HUDEP-2 (cell line): ENCODE data around the gene SLC49A3.
"Not testable (repeated sequence)": the region's sequence is repeated elsewhere in the genome, so short reads cannot be mapped to it uniquely, and the experiment has no call there.

Experiments used
- DNase-seq, 76 experiments: peaks; one replicate each; lab custom pipeline; 2025; ENCODE audit not compliant: unreplicated experiment in 76 of 76; lab: John Stamatoyannopoulos, UW

SLC49A3 gene

DNA sequence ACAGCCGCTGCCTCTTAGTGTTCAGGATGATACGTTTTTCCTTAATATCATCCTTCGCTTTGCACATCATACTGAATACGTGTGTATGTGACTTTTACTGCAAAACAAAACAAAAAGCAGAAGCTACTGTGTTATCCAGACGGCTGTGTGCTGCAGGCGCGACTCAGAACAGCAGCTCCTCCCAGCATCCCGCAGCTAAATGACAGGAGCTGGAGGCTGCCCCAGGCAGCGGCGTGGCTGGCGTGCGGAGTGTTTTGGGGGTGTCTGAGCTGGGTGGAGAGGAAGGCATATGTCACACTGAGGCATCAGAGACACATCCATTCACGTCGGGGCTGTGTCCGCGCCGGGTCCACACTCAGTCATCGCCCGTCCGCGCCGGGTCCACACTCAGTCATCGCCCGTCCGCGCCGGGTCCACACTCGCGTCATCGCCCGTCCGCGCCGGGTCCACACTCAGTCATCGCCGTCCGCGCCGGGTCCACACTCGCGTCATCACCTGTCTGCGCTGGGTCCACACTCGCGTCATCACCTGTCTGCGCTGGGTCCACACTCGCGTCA, 33.3 kb upstream of the SLC49A3 start:
- no peak for DNase-seq

DNA sequence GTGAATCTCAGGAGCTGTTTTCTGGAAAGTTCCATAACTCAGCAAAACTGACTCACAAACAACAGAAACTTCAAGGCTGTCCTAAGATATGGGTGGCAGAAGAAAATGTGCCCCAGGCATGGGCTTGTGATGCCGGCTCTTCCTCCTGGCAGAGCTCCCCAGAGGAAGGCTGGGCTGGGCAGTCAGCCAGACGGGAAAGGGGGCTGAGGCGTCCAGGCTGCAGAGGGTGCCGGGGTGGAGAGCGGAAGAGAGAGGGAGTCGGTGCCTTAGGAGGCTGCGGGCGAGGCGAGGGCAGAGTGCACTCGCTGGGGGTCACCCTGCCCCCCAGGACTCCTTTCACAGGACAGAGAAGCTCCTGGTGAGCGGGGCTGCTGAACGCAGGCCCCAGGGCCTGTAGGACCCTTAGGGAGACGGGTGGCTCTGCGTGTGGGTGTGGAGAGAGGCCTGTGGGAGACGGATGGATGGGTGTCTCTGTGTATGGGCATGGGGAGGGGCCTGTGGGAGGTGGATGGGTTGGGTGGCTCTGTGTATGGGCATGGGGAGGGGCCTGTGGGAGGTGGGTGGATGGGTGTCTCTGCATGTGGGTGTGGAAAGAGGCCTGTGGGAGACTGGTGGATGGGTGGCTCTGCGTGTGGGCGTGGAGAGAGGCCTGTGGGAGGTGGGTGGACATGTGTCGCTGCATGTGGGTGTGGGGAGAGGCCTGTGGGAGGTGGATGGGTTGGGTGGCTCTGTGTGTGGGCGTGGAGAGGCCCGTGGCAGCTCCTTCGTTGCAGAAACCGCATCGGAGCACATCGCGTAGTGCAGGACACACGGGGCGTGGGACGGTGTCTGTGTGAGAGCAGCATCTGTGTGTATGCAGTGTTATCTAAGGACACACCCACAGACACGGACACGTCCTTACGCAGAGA, 32.6 kb upstream of the SLC49A3 start:
- DNase-seq, result peak in 40 of 76 experiments; percentile 4 to 70 (median 40)

DNA sequence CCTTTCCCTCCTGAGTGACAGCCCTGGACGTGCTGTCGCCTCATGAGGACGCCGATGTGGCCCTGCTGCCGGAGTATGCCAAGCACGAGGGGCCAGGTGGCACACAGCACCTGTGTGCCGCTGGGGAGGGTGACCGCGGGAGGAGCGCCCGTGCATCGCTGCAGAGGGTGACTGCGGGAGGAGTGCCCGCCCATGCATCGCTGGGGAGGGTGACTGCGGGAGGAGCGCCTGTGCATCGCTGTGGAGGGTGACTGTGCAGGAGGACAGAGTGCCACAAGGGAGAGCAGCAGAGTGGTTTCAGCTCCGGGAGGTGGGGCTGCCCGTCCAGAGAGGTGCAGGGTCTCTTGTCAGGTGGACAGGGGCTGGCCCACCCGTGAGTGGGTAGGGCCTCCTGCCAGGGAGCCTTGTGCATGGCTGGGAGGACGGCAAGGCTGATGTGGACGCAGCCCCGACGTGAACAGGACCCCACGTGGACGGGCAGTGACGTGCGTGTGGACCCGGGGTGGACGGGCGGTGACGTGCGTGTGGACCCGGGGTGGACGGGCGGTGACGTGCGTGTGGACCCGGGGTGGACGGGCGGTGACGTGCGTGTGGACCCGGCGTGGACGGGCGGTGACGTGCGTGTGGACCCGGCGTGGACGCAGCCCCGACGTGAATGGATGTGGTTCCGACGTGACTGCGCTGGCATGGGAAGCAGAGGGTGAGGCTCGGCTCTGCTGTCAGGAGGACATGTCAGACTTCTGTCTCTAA, 31.3 kb upstream of the SLC49A3 start:
- DNase-seq, result no peak

DNA sequence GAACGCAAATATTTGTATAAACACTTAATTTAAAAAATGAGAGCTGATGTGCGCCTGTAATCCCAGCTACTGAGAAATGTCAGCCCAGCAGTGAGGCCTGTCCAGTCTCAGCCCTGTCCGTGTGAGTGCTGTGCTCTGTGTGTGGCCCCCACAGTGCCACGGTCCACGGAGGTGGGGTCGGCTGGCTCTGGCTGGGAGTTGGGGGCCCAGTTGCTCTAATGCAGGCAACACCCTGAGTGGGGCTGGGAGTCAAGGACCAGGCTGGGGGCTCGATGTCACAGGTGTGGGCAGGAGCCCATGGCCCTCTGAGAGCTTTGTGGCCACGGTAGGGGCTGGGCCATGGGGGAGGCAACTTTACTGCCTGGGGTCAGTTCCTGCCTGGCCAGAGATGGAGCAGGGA, 29.5 kb upstream of the SLC49A3 start:
- DNase-seq, result no peak

DNA sequence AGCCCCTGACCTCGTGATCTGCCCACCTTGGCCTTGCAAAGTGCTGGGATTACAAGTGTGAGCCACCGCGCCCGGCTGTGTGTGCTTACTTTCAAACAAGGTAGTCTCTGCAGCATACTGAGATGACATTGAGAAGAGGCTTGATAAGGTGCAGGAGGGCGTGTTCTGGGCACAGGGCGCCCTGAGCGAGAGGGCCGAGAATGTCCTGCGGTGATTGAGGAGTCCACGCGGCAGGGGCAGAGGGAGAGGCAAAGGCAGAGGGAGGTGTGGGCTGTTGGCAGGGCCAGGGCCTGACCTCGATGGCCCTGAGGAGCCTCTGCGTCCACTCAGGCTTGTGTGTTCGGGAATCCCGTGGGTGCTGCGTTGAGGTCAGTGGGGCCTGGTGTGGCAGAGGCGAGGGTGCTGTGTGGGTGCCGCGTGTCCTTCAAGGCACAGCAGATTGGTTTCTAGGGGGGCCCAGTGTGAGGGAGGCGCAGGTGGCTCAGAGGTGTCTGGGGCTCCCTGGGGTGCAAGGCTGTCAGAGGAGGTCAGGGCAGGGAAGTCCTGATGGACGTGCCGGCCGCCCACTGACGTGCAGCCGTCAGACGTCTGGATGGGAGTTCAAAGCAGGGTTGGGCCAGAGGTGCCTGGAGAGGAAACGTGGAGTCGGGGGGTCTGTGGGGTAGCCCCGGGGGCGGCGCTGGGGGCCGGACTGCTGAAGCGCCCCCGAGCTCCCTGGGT, 28.8 kb upstream of the SLC49A3 start:
- no peak for DNase-seq

DNA sequence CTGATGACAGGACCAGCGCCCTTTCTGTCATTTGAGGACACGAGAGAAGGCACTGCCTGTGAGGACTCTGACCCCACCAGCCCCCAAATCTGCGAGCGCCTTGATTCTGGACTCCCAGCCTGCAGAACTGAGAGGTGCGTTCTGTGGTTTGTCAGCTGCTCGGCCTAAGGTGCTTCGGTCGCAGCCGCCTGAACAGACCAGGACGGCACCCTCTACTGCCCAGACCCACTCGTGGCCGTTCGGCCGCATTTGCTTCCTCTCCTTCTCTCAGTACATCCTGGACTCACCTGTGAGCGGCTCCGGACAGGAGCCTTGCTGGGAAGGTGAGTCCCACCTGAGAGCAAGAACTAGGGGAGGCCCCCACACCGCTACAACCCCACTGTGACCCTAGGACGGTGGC, 25.1 kb upstream of the SLC49A3 start:
- DNase-seq, result no peak

DNA sequence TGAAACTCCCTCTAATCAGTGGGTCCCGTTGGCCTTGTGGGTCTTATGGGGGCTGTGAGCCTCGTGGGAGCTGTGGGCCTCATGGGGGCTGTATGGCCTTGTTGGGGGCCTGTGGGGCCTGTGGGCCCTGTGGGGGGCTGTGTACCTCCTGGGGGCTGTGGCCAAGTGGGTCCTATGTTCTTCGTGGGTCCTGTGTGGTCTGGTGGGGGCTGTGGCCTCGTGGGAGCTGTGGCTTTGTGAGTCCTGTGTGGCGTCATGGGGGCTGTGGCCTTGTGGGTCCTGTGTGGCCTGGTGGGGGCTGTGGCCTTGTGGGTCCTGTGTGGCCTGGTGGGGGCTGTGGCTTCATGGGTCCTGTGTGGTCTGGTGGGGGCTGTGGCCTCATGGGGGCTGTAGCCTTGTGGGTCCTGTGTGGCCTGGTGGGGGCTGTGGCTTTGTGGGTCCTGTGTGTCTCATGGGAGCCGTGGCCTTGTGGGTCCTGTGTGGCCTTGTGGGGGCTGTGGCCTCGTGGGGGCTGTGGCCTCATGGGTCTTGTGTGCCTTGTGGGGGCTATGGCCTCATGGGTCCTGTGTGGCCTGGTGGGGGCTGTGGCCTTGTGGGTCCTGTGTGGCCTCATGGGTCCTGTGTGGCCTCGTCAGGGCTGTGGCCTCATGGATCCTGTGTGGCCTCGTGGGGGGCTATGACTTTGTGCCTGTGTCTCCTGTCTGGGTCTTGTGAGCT, 24.1 kb upstream of the SLC49A3 start:
- no peak for DNase-seq

DNA sequence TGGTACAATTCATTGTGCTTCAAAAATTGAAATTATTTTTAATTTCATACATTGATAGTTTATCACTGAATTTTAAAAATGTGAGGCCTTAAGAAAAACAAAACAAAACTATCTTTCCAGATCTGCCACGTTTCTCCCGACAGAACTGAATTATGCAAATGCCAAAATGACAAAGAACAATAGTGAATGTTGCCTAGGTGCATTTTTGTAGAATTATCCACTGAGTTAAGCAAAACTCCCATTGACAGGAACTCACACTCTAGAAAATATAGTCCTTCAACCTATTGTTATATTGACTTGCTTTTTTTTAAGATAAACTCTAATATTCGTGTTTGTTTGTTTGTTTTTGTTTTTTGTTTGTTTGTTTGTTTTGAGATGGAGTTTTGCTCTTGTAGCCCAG, 23.1 kb upstream of the SLC49A3 start:
- DNase-seq, result no peak

DNA sequence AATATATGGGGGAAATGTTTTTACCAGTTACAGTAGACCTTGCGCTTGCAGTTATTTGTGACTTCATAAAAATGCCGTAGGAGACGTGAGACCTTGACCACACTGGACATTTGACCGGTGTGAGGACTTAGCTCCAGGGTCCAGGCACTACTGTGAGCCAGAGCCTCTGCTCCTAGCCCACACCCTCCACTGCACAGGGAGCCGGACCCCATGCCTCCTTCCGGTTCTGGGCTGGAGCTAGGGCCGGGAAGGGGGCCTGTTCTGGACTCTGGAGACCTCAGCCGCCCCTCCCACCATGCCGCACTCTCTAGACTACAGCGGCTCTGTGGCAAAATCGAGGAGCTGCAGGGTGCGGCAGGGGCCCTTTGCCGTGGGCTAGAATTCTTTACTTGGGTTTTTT, 22.0 kb upstream of the SLC49A3 start:
- DNase-seq, result no peak

DNA sequence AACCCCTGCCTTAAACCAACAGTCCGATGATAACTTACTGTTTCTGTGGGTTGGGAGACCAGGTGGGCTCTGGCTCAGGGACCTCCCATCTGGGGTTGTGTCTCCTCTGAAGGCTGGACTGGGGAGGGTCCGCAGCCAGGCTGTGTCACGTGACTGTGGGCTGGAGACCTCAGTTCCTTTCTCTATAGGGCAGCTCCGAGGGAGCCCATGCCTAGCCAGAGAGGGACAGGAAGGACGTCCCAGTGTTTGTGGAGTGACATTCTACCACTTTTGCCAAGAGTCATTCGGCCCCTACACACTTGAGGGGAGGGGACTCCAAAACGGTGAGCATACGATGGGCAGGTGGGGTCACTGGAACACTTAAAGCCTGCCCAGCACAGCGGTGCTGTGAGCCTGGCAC, 21.2 kb upstream of the SLC49A3 start:
- no peak for DNase-seq

DNA sequence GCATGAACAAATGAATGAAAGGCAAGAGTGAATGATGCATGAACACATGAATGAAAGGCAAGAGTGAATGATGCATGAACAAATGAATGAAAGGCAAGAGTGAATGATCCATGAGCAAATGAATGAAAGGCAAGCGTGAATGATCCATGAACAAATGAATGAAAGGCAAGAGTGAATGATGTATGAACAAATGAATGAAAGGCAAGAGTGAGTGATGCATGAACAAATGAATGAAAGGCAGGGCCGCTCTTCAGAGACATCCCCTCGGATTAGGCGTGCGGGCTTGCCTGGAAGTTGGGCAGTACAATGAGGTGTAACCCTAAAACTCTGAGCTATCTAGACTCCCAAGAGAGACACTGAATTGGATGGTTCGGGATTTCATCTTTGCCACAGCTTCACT, 20.4 kb upstream of the SLC49A3 start:
- DNase-seq, result no peak

DNA sequence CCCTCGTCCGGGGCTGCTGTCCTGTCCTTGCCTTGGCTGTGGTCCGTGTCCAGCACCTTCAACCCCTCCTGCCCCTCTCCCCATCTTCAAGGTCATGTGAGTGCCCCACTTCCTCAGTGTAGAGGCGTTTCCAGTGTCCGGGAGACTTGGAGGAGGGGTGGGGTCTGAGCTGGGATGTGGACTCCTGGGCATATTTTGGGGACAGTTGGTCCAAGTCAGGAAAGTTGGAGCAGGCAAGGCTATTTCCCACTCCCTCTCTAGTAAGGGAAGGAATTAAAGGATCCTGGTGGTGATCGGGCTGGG, 19.6 kb upstream of the SLC49A3 start:
- DNase-seq, result no peak

DNA sequence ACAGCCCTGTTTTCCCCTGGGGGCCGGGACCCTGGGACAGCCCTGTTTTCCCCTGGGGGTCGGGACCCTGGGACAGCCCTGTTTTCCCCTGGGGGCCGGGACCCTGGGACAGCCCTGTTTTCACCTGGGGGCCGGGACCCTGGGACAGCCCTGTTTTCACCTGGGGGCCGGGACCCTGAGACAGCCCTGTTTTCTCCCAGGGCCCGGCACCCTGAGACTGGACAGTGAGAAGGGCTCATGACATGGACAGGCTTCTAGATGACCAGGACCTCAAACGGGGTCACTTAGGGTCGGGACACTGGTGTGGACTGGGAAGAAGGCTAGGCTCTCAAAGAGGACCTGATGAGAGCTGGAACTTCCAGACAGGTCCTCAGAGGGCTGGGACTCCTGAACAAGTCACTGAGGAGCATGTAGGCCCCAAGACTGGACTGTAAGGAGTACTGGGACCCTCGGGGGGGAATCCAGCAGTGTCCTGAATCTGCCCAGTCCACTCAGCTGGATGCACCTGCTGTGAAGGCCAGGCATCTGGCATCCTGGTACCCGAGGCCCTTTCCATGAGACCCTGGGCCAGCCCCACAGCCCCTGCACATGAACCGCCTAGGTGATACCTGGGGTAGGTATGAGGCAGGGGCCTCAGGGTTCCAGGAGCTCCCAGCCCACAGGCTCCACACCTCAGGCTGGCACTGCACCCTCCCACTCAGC, 19.1 kb upstream of the SLC49A3 start:
- DNase-seq, result no peak

DNA sequence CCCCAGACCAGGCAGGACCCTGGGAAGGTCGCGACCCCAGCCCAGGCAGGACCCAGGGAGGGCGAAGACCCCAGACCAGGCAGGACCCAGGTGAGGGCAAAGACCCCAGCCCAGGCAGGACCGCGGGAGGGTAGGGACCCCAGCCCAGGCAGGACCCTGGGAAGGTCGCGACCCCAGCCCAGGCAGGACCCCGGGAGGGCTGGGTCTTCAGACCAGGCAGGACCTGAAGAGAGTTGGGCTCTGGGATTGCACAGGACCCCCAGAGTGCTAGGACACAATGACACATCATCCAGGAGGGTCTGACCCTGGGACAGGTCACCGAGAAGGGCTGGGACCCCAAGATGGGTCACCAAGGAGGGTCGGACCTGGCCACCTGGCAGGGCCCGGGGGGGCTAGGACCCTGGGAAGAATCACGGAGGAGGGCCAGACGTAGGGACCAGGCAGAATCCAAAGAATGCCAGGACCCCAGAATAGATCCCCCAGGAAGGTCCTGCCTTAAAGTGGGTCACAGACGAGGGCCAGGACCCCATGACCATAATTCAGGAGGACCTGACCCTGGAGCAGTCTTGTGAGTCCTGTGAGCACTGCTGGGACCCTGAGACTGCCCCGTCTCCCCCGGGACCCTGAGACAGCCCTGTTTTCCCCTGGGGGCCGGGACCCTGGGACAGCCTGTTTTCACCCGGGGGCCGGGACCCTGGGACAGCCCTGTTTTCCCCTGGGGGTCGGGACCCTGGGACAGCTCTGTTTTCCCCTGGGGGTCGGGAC, 18.1 kb upstream of the SLC49A3 start:
- no peak for DNase-seq

DNA sequence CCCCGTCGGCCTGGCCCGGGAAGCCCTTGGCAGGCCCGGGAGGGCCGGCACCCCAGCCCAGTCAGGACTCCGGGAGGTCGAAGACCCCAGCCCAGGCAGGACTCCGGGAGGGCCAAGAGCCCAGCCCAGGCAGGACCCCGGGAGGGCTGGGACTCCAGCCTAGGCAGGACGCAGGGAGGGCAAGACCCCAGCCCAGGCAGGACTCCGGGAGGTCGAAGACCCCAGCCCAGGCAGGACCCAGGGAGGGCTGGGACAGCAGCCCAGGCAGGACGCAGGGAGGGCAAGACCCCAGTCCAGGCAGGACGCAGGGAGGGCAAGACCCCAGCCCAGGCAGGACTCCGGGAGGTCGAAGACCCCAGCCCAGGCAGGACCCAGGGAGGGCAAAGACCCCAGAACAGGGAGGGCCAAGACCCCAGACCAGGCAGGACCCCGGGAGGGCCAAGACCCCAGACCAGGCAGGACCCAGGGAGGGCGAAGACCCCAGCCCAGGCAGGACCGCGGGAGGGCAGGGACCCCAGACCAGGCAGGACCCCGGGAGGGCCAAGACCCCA, 17.2 kb upstream of the SLC49A3 start:
- not testable (repeated sequence) for DNase-seq

DNA sequence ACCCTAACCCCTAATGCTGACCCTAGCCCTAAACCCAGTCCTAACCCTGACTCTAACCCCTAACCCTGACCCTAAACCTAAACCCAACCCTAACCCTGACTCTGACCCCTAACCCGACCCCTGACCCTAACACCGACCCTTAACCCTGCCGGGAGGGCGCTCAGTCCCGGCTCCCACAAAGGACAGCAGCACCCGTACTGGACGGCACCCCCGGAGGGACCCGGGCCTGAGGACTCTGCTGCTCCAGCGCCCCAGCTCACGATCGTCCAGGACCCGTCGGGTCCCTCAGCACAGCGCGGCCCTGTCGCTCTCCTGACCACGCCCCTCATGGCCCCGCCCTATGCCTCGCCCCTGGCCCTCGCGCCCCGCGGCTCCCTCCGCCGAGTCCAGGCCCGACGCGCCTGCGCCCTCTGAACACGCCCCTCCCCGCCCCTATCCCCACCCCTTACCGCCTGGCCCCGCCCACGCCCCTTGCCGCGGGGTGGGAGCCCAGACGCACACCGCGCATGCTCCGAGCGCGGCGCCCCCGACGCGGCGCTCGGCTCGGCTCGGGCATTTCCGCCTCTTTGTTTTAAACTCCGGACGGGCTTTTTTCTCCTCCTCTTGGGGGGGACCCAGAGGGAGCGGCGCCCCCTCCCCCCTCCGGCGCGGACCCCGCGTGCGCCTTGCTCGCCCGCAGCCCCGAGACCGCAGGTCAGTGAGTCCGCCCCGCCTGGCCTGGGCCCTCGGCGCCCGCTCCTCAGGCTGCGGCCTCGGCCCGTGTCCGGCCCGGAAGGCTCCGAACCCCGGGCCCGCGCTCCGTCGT, 16.5 kb upstream of the SLC49A3 start, which contains the start of gene PCGF3:
TSS of gene PCGF3 (plus strand) at position 555 of the 805 bp plus-strand sequence. CDS start 27,849 bp downstream, outside the sequence.
- peak in 74 of 76 experiments; percentile 32 to 98 (median 94) for DNase-seq

DNA sequence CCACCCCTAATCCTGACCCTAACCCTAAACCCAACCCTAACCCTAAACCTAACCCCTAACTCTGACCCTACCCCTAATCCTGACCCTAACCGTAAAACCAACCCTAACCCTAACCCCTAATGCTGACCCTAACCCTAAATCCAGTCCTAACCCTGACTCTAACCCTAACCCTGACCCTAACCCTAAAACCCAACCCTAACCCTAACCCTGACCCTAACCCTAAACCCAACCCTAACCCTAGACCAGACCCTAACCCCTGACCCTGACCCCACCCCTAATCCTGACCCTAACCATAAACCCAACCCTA, 16.0 kb upstream of the SLC49A3 start:
- DNase-seq, result no peak

DNA sequence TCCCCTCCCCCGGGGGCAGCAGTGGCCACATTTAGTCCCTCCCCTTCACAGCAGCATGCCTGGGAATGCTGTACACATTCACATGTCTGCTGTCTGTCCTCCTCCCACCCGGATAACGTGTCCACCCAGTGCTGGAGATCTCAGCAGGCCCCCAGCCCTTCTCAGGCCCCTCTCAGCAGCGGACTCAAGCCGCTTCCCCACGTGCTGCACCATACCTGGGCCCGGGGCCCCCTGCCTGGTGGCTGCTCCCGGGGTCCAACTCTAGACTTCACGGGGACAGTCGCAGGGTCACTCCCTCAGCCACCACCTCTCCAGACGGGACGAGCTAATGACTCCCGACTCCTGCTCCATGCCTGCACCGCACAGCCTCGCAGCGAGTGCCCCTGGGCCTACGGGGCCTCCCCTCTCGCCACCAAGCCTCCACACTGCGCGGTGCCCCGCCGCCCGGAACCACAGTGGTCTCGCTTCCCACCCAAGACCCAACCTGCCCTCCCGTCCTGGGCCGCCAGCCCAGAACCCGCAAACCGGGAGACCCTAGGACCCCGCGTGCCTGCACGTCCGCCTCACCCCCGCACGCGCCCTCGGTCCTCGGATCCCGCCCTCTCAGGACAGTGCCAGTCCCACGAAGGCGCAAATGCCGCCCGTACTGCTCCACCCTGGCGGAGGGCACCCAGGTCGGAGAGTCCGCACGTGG, 15.4 kb upstream of the SLC49A3 start:
- no peak for DNase-seq
